ENCODE results near the gene TAF9. TPM values are rescaled to one million over a fixed set of nuclear protein-coding genes. Genes with fewer than 3 reads are reported as not detected.

Gene TAF9
- total and polyA plus RNA-seq, 2 of the 13 experiments (the other 11 are each of a cell fraction or from before 2014, with no cell fraction given) = 113 to 218 TPM

- TF ChIP-seq, protein P1, sequence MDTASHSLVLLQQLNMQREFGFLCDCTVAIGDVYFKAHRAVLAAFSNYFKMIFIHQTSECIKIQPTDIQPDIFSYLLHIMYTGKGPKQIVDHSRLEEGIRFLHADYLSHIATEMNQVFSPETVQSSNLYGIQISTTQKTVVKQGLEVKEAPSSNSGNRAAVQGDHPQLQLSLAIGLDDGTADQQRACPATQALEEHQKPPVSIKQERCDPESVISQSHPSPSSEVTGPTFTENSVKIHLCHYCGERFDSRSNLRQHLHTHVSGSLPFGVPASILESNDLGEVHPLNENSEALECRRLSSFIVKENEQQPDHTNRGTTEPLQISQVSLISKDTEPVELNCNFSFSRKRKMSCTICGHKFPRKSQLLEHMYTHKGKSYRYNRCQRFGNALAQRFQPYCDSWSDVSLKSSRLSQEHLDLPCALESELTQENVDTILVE (CRISPR knock-in tag; IDR thresholded peaks at IDR 0.05) = peak; percentile 76
- TF ChIP-seq RXRA (CRISPR knock-in tag; IDR thresholded peaks at IDR 0.05) (no peak; the same call in 1 of the 2 replicates), PHB2 (IDR thresholded peaks at IDR 0.05; ENCODE audit: partially characterized antibody) (no peak), ATM (IDR thresholded peaks at IDR 0.05; ENCODE audit: borderline replicate concordance) (no peak), ZNF572 (CRISPR knock-in tag; IDR thresholded peaks at IDR 0.05) (no peak), MYPOP (CRISPR knock-in tag; IDR thresholded peaks at IDR 0.05) (no peak; the same call in 1 of the 2 replicates), ZC3H4 (CRISPR knock-in tag; IDR thresholded peaks at IDR 0.05; ENCODE audit: borderline replicate concordance) (no peak), RERE (CRISPR knock-in tag; IDR thresholded peaks at IDR 0.05; ENCODE audit: low read depth) (no peak), NR1H2 (CRISPR knock-in tag; IDR thresholded peaks at IDR 0.05; ENCODE audit: borderline replicate concordance, low read depth) (no peak), MTA3 (CRISPR knock-in tag; IDR thresholded peaks at IDR 0.05) (no peak), ZNF232 (CRISPR knock-in tag; IDR thresholded peaks at IDR 0.05; ENCODE audit: borderline replicate concordance) (no peak), TARDBP (CRISPR knock-in tag; IDR thresholded peaks at IDR 0.05) (peak; percentile 65; the same call in 1 of the 2 replicates)
- TF ChIP-seq, protein P2, sequence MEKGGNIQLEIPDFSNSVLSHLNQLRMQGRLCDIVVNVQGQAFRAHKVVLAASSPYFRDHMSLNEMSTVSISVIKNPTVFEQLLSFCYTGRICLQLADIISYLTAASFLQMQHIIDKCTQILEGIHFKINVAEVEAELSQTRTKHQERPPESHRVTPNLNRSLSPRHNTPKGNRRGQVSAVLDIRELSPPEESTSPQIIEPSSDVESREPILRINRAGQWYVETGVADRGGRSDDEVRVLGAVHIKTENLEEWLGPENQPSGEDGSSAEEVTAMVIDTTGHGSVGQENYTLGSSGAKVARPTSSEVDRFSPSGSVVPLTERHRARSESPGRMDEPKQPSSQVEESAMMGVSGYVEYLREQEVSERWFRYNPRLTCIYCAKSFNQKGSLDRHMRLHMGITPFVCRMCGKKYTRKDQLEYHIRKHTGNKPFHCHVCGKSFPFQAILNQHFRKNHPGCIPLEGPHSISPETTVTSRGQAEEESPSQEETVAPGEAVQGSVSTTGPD (CRISPR knock-in tag; IDR thresholded peaks at IDR 0.05) = no peak
- TF ChIP-seq, protein P3, sequence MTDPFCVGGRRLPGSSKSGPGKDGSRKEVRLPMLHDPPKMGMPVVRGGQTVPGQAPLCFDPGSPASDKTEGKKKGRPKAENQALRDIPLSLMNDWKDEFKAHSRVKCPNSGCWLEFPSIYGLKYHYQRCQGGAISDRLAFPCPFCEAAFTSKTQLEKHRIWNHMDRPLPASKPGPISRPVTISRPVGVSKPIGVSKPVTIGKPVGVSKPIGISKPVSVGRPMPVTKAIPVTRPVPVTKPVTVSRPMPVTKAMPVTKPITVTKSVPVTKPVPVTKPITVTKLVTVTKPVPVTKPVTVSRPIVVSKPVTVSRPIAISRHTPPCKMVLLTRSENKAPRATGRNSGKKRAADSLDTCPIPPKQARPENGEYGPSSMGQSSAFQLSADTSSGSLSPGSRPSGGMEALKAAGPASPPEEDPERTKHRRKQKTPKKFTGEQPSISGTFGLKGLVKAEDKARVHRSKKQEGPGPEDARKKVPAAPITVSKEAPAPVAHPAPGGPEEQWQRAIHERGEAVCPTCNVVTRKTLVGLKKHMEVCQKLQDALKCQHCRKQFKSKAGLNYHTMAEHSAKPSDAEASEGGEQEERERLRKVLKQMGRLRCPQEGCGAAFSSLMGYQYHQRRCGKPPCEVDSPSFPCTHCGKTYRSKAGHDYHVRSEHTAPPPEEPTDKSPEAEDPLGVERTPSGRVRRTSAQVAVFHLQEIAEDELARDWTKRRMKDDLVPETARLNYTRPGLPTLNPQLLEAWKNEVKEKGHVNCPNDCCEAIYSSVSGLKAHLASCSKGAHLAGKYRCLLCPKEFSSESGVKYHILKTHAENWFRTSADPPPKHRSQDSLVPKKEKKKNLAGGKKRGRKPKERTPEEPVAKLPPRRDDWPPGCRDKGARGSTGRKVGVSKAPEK (CRISPR knock-in tag; IDR thresholded peaks at IDR 0.05; ENCODE audit: borderline replicate concordance) = no peak
- TF ChIP-seq, protein P4, sequence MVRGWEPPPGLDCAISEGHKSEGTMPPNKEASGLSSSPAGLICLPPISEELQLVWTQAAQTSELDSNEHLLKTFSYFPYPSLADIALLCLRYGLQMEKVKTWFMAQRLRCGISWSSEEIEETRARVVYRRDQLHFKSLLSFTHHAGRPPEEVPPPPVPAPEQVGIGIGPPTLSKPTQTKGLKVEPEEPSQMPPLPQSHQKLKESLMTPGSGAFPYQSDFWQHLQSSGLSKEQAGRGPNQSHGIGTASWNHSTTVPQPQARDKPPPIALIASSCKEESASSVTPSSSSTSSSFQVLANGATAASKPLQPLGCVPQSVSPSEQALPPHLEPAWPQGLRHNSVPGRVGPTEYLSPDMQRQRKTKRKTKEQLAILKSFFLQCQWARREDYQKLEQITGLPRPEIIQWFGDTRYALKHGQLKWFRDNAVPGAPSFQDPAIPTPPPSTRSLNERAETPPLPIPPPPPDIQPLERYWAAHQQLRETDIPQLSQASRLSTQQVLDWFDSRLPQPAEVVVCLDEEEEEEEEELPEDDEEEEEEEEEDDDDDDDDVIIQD (CRISPR knock-in tag; IDR thresholded peaks at IDR 0.05; ENCODE audit: low read depth) = peak; percentile 35; the same call in 1 of the 2 replicates
Measured at GRCh38 chr5:69414885-69415583, 45.7 kb upstream of the TAF9 start, which contains the start of gene MARVELD2 (continued).
